H9 (cell line): ENCODE results near the gene MCAT. TPM values are rescaled to one million over a fixed set of nuclear protein-coding genes. Genes with fewer than 3 reads are reported as not detected.

Source experiments
- DNase-seq: peaks from one replicate; pipeline ENCODE4 v3.0.0-alpha.2; 2017
- H2AFZ ChIP-seq: one replicate; pipeline ENCODE4 v1.6.1; 2013; ENCODE audit warnings: mild to moderate bottlenecking, low read length, control low read depth, moderate library complexity
- H2AK5ac ChIP-seq: 2 replicates; pipeline ENCODE4 v1.6.1; 2013; ENCODE audit warnings: low read length, control low read depth, mixed read lengths; ENCODE audit not compliant: insufficient read length
- H2BK120ac ChIP-seq: one replicate; pipeline ENCODE4 v1.6.1; 2013; ENCODE audit warnings: low read depth, mild to moderate bottlenecking, low read length, control low read depth, inconsistent platforms; ENCODE audit not compliant: poor library complexity, severe bottlenecking
- H2BK12ac ChIP-seq: 2 replicates; pipeline ENCODE4 v1.6.1; 2013; ENCODE audit warnings: low read length, control low read depth, mixed read lengths, low read depth; ENCODE audit not compliant: insufficient read length
- H2BK15ac ChIP-seq: 2 replicates; pipeline ENCODE4 v1.6.1; 2013; ENCODE audit warnings: low read depth, low read length, control low read depth
- H2BK20ac ChIP-seq: one replicate; pipeline ENCODE4 v1.6.1; 2013; ENCODE audit warnings: low read depth, mild to moderate bottlenecking, low read length, control low read depth, inconsistent platforms; ENCODE audit not compliant: poor library complexity, severe bottlenecking
- H2BK5ac ChIP-seq: 2 replicates; pipeline ENCODE4 v1.6.1; 2013; ENCODE audit warnings: low read length, control low read depth, mixed read lengths; ENCODE audit not compliant: insufficient read length
- H3K14ac ChIP-seq: 2 replicates; pipeline ENCODE4 v1.6.1; 2013; ENCODE audit warnings: low read length, control low read depth; ENCODE audit not compliant: insufficient read depth
- H3K18ac ChIP-seq: 2 replicates; pipeline ENCODE4 v1.6.1; 2013; ENCODE audit warnings: low read depth, mild to moderate bottlenecking, mixed read lengths, low read length, control low read depth; ENCODE audit not compliant: insufficient read length
- H3K23ac ChIP-seq: 2 replicates; pipeline ENCODE4 v1.6.1; 2013; ENCODE audit warnings: low read length, control low read depth, mixed read lengths, low read depth; ENCODE audit not compliant: insufficient read length
- H3K23me2 ChIP-seq: 2 replicates; pipeline ENCODE4 v1.6.1; 2013; ENCODE audit warnings: low read depth, mild to moderate bottlenecking, mixed read lengths, low read length, control low read depth; ENCODE audit not compliant: insufficient read length, poor library complexity, severe bottlenecking
- H3K27ac ChIP-seq: 2 replicates; pipeline ENCODE4 v1.5.1; 2013; ENCODE audit warnings: low read length, control low read depth, mixed read lengths, low read depth; ENCODE audit not compliant: insufficient read length
- H3K27me3 ChIP-seq: 2 replicates; pipeline ENCODE4 v1.6.1; 2013; ENCODE audit warnings: low read length, control low read depth, inconsistent platforms; ENCODE audit not compliant: insufficient read depth
- H3K4ac ChIP-seq: 2 replicates; pipeline ENCODE4 v1.6.1; 2013; ENCODE audit warnings: low read depth, mild to moderate bottlenecking, control low read depth, inconsistent platforms, low read length, moderate library complexity
- H3K4me1 ChIP-seq: 2 replicates; pipeline ENCODE4 v1.6.1; 2013; ENCODE audit warnings: low read length, control low read depth, inconsistent platforms; ENCODE audit not compliant: insufficient read depth
- H3K4me2 ChIP-seq: 2 replicates; pipeline ENCODE4 v1.6.1; 2013; ENCODE audit warnings: low read length, control low read depth, mixed read lengths; ENCODE audit not compliant: insufficient read length, insufficient read depth
- H3K56ac ChIP-seq: 2 replicates; pipeline ENCODE4 v1.6.1; 2013; ENCODE audit warnings: low read depth, mild to moderate bottlenecking, mixed read lengths, low read length, control low read depth; ENCODE audit not compliant: insufficient read length
- H3K79me1 ChIP-seq: 2 replicates; pipeline ENCODE4 v1.6.1; 2013; ENCODE audit warnings: low read depth, mild to moderate bottlenecking, moderate library complexity, low read length, control low read depth, inconsistent platforms; ENCODE audit not compliant: insufficient read depth, poor library complexity, severe bottlenecking
- H3K79me2 ChIP-seq: 2 replicates; pipeline ENCODE4 v1.6.1; 2013; ENCODE audit warnings: low read length, control low read depth, inconsistent platforms; ENCODE audit not compliant: insufficient read depth
- H3K9ac ChIP-seq: 2 replicates; pipeline ENCODE4 v1.6.1; 2013; ENCODE audit warnings: low read length, control low read depth, mixed read lengths; ENCODE audit not compliant: insufficient read length; ENCODE audit errors: extremely low read depth
- H3K9me3 ChIP-seq: one replicate; pipeline ENCODE4 v1.6.1; 2013; ENCODE audit warnings: low read depth, low read length, inconsistent platforms; ENCODE audit not compliant: control insufficient read depth
- H3T11ph ChIP-seq: one replicate; pipeline ENCODE4 v1.6.1; 2013; ENCODE audit warnings: mild to moderate bottlenecking, low read length, control low read depth, inconsistent platforms
- H4K20me1 ChIP-seq: one replicate; pipeline ENCODE4 v1.6.1; 2013; ENCODE audit not compliant: control insufficient read depth, insufficient read length, insufficient read depth
- H4K5ac ChIP-seq: 2 replicates; pipeline ENCODE4 v1.6.1; 2013; ENCODE audit warnings: low read depth, mild to moderate bottlenecking, mixed read lengths, low read length, control low read depth; ENCODE audit not compliant: insufficient read length
- H4K8ac ChIP-seq: replicated peaks from 2 replicates; pipeline ENCODE4 v1.6.1; 2013; ENCODE audit warnings: low read length, control low read depth, mixed read lengths, low read depth; ENCODE audit not compliant: insufficient read length
- H4K91ac ChIP-seq: 2 replicates; pipeline ENCODE4 v1.6.1; 2013; ENCODE audit warnings: low read depth, mild to moderate bottlenecking, moderate library complexity, mixed read lengths, low read length, control low read depth; ENCODE audit not compliant: insufficient read length
- H3K27ac Mint-ChIP-seq, 3 experiments: 2 replicates in 2 of 3; 3 replicates in 1 of 3; pipeline ENCODE4 v1.8.0; 2020 to 2021; ENCODE audit warnings: mixed read lengths in 3 of 3, mild to moderate bottlenecking in 1 of 3, moderate library complexity in 1 of 3
- H3K27me3 Mint-ChIP-seq: 2 replicates; pipeline ENCODE4 v1.8.0; 2021; ENCODE audit warnings: low read depth, mild to moderate bottlenecking, moderate library complexity, mixed read lengths
- H3K36me3 Mint-ChIP-seq, 3 experiments: 2 replicates in 2 of 3; 3 replicates in 1 of 3; pipeline ENCODE4 v1.8.0; 2020 to 2021; ENCODE audit warnings: low read depth in 3 of 3, mixed read lengths in 3 of 3; ENCODE audit not compliant: insufficient read depth in 1 of 3
- H3K4me1 Mint-ChIP-seq, 2 experiments: 2 replicates each; pipeline ENCODE4 v1.8.0; 2020; ENCODE audit warnings: mixed read lengths in 2 of 2
- H3K4me3 Mint-ChIP-seq, 2 experiments: 2 replicates in 1 of 2; 3 replicates in 1 of 2; pipeline ENCODE4 v1.8.0; 2020 to 2021; ENCODE audit warnings: mild to moderate bottlenecking in 2 of 2, mixed read lengths in 2 of 2, moderate library complexity in 1 of 2
- H3K9me3 Mint-ChIP-seq, 2 experiments: 2 replicates in 1 of 2; 3 replicates in 1 of 2; pipeline ENCODE4 v1.8.0; 2020; ENCODE audit warnings: mild to moderate bottlenecking in 2 of 2, mixed read lengths in 2 of 2, moderate library complexity in 1 of 2
- CTCF ChIP-seq: fragments of 200-600 bp; sonication (generic); conservative IDR thresholded peaks from 3 replicates; pipeline ENCODE4 v1.8.0; 2021; ENCODE audit warnings: antibody characterized with exemption, mild to moderate bottlenecking
- whole genome bisulfite sequencing: extraction: QIAGEN DNeasy Blood & Tissue Kit; methylation state at CpG from one replicate; pipeline ENCODE4 v1.1.7; 2013; ENCODE audit warnings: missing lambda C conversion rate, low lambda C conversion rate, mixed read lengths; ENCODE audit not compliant: insufficient read length; ENCODE audit errors: extremely low coverage; 5-methylcytosine and 5-hydroxymethylcytosine counted together
- total RNA-seq: library from RNA; stranded (reverse); gene quantifications from 2 replicates; pipeline ENCODE4 v1.2.1, GENCODE V29; 2021

Gene MCAT
- total RNA-seq, 1 experiment from 2014 or later: 20.3 TPM

GRCh38 chr22:43155789-43156188 is 12.6 kb upstream of the MCAT start:
- Histone ChIP-seq H2AFZ (no peak overlapping the region), H3K79me1 (no peaks in the 10 kb centered on the region), H3K18ac (no peak overlapping the region), H3K27me3 (no peaks in the 10 kb centered on the region; the same call in 1 of the 2 replicates), H3K79me2 (no peaks in the 10 kb centered on the region), H4K5ac (no peak overlapping the region), H3K4ac (no peak overlapping the region), H3K4me1 (no peaks in the 10 kb centered on the region; the same call in 1 of the 2 replicates), H3K4me2 (no peak overlapping the region), H2AK5ac (no peak overlapping the region), H2BK15ac (no peak overlapping the region), H3T11ph (no peak overlapping the region), H3K9me3 (no peaks in the 10 kb centered on the region), H2BK120ac (no peak overlapping the region), H4K91ac (no peak overlapping the region), H3K9ac (no peak overlapping the region), H2BK5ac (no peak overlapping the region), H4K20me1 (no peaks in the 10 kb centered on the region), H4K8ac (no peak overlapping the region), H2BK12ac (no peak overlapping the region), H3K27ac (no peak overlapping the region), H3K23me2 (no peaks in the 10 kb centered on the region), H3K14ac (no peak overlapping the region; the same call in 1 of the 2 replicates), H2BK20ac (no peak overlapping the region), H3K56ac (no peak overlapping the region), H3K23ac (no peak overlapping the region)
- no peak for TF ChIP-seq CTCF
- Mint-ChIP-seq H3K36me3 (no peaks in the 10 kb centered on the region), H3K9me3 (no peaks in the 10 kb centered on the region), H3K27me3 (peaks cover 14% of the 10 kb centered on the region), H3K4me1 (peaks cover 3 to 28% of the 10 kb centered on the region in 2 experiments), H3K4me3 (no peak overlapping the region), H3K27ac (no peak overlapping the region)
- no peak for DNase-seq
- no CpG with 5 or more reads among the region's 5 CpGs for WGBS
